Kidney glomerular epithelial cell (primary cell): Measurements from ENCODE around the gene RAB7A.

Source experiments
- DNase-seq: peaks from one replicate; lab custom pipeline; 2025; lab: John Stamatoyannopoulos, UW

RAB7A gene

GRCh38 chr3:128853826-128854225 lies 127.8 kb downstream of the RAB7A start:
- no peak for DNase-seq

- DNase-seq = no peak
Measured at GRCh38 chr3:128854475-128854874, 128.5 kb downstream of the RAB7A start.

GRCh38 chr3:128855569-128855968 lies 129.6 kb downstream of the RAB7A start:
- DNase-seq = no peak

- no peak for DNase-seq
Measured at GRCh38 chr3:128858167-128858566, 132.2 kb downstream of the RAB7A start.

GRCh38 chr3:128859630-128860029 lies 133.6 kb downstream of the RAB7A start:
- no peak for DNase-seq

GRCh38 chr3:128861491-128861890 lies 135.5 kb downstream of the RAB7A start:
- DNase-seq = no peak

- no peak for DNase-seq
Measured at GRCh38 chr3:128863560-128863959, 137.6 kb downstream of the RAB7A start.
